ENCODE measurements around the gene CIT. TPM values are rescaled to one million over a fixed set of nuclear protein-coding genes. Genes with fewer than 3 reads are reported as not detected.

Gene CIT
- total RNA-seq, 5 donors from 2014 or later (not counting 1 experiment from before 2014, with no cell fraction given), result 1.9 to 4.5 (median 2.1) TPM

DNA sequence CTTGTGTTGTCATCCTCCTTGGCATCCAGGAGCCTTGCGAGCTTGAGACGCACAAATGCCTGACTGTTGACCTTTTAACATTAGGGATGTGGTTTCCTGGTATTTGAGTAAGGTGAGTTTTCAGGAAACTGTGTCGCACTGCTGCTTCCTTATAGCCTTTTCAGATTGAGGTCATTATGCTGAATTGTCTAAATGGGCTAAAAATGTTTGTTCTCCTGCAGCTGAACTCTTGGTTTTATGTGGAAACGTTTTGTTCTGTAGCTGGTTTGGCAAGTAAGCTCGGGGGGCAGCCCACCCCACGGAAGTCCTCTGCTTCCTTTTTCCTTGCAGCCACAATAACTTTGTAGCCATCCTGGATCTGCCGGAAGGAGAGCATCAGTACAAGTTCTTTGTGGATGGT is 203.5 kb downstream of the CIT start:
- H3K9me3 ChIP-seq, result no peaks in the 10 kb centered on the region
- DNase-seq, result no peak
- no peak overlapping the region for H3K27ac ChIP-seq (ENCODE audit: low read length)
- 37% methylated on average over 7 of the region's 7 CpGs for WGBS (ENCODE audit: insufficient coverage)
- Mint-ChIP-seq H3K4me3 (no peak overlapping the region), H3K9me3 (no peaks in the 10 kb centered on the region), H3K27me3 (no peaks in the 10 kb centered on the region), H3K27ac (peak overlapping the region; percentile 72 to 81), H3K4me1 (peaks cover 42 to 49% (median 47%) of the 10 kb centered on the region in 3 donors), H3K36me3 (peaks cover 71% of the 10 kb centered on the region)
- ATAC-seq (replicated peaks in 1 of 4), result peak in 1 of 4 experiments; percentile 41
- H3K4me1 ChIP-seq (ENCODE audit: control insufficient read depth in 1 of 2, extremely low read depth in 1 of 2, insufficient read depth in 2 of 2, low read length in 2 of 2), result peaks cover 3 to 23% of the 10 kb centered on the region in 2 experiments
- peaks cover 25 to 66% of the 10 kb centered on the region in 2 donors for H3K36me3 ChIP-seq (ENCODE audit: control insufficient read depth in 2 of 2, extremely low read depth in 1 of 2, insufficient read depth in 1 of 2, low read length in 1 of 2)
- ChIA-PET POLR2A (no interaction called here), CTCF (interaction anchor here (0.6 to 0.8 kb wide), 2 partner anchors 16 to 73 kb away, joined by 3 to 4 read pairs; no protein-coding TSS in a partner anchor)
- H3K27me3 ChIP-seq (replicated peaks in 1 of 2; ENCODE audit: control insufficient read depth in 2 of 2, extremely low read depth in 1 of 2, insufficient read depth in 2 of 2, low read length in 1 of 2), result no peaks in the 10 kb centered on the region
- no peak overlapping the region for H3K4me3 ChIP-seq (ENCODE audit: control insufficient read depth in 1 of 2, extremely low read depth in 1 of 2, low read length in 1 of 2)

- Mint-ChIP-seq H3K27ac (peak overlapping the region; percentile 1 to 39), H3K4me1 (peaks cover 51 to 58% (median 53%) of the 10 kb centered on the region in 3 donors), H3K4me3 (no peak overlapping the region), H3K36me3 (peaks cover 63% of the 10 kb centered on the region), H3K27me3 (no peaks in the 10 kb centered on the region), H3K9me3 (no peaks in the 10 kb centered on the region)
- DNase-seq, result no peak
- Histone ChIP-seq H3K27ac (ENCODE audit: low read length) (no peak overlapping the region), H3K4me3 (ENCODE audit: control insufficient read depth in 1 of 2, extremely low read depth in 1 of 2, low read length in 1 of 2) (no peak overlapping the region), H3K36me3 (ENCODE audit: control insufficient read depth in 2 of 2, extremely low read depth in 1 of 2, insufficient read depth in 1 of 2, low read length in 1 of 2) (peaks cover 21 to 53% of the 10 kb centered on the region in 2 donors), H3K27me3 (replicated peaks in 1 of 2; ENCODE audit: control insufficient read depth in 2 of 2, extremely low read depth in 1 of 2, insufficient read depth in 2 of 2, low read length in 1 of 2) (no peaks in the 10 kb centered on the region), H3K4me1 (ENCODE audit: control insufficient read depth in 1 of 2, extremely low read depth in 1 of 2, insufficient read depth in 2 of 2, low read length in 2 of 2) (peaks cover 3 to 31% of the 10 kb centered on the region in 2 experiments), H3K9me3 (no peaks in the 10 kb centered on the region)
- ChIA-PET CTCF (interaction anchor here in 1 of 2 donors (1.3 kb wide), 1 partner anchor 10 kb away, joined by 4 read pairs; no protein-coding TSS in a partner anchor), POLR2A (interaction anchor here in 1 of 2 donors (0.5 kb wide), 1 partner anchor 16 kb away, joined by 4 read pairs; no protein-coding TSS in a partner anchor)
- WGBS (ENCODE audit: insufficient coverage), result 90% methylated on average over 2 of the region's 8 CpGs
- no peak for ATAC-seq (replicated peaks in 1 of 4)
Measured at GRCh38 chr12:119672194-119672593, 204.9 kb downstream of the CIT start.

DNA sequence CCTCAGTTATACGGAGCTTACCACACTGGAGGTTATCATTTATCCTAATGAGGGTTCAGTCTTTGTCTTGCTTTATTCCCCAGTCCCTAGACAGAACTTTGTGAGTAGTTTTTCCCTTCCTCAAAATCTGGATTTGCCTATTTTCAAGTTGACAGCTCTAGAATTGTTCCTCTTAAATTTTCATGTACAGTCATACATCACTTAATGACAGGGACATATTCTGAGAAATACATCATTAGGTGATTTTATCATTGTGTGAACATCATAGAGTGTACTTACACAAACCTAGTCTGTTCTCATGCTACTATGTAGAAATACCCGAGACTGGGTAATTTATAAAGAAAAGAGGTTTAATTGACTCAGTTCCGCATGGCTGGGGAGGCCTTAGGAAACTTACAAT is 206.1 kb downstream of the CIT start:
- peaks cover 62 to 69% (median 64%) of the 10 kb centered on the region in 3 donors for H3K4me1 Mint-ChIP-seq
- H3K4me3 Mint-ChIP-seq, result no peak overlapping the region
- no peak overlapping the region for H3K27ac ChIP-seq (ENCODE audit: low read length)
- CTCF ChIA-PET, result no interaction called here
- peak overlapping the region in 1 of 2 donors; percentile 25 for H3K27ac Mint-ChIP-seq
- H3K36me3 ChIP-seq (ENCODE audit: control insufficient read depth in 2 of 2, extremely low read depth in 1 of 2, insufficient read depth in 1 of 2, low read length in 1 of 2), result peaks cover 12 to 42% of the 10 kb centered on the region in 2 donors
- no peaks in the 10 kb centered on the region for H3K27me3 ChIP-seq (replicated peaks in 1 of 2; ENCODE audit: control insufficient read depth in 2 of 2, extremely low read depth in 1 of 2, insufficient read depth in 2 of 2, low read length in 1 of 2)
- POLR2A ChIA-PET, result no interaction called here
- H3K36me3 Mint-ChIP-seq, result peaks cover 52% of the 10 kb centered on the region
- peaks cover 14 to 34% of the 10 kb centered on the region in 2 experiments for H3K4me1 ChIP-seq (ENCODE audit: control insufficient read depth in 1 of 2, extremely low read depth in 1 of 2, insufficient read depth in 2 of 2, low read length in 2 of 2)
- H3K4me3 ChIP-seq (ENCODE audit: control insufficient read depth in 1 of 2, extremely low read depth in 1 of 2, low read length in 1 of 2), result no peak overlapping the region
- H3K27me3 Mint-ChIP-seq, result no peaks in the 10 kb centered on the region
- WGBS (ENCODE audit: insufficient coverage), result 80% methylated on average over 1 of the region's 3 CpGs
- ATAC-seq (replicated peaks in 1 of 4) (no peak), DNase-seq (no peak)
- H3K9me3 ChIP-seq, result no peaks in the 10 kb centered on the region
- H3K9me3 Mint-ChIP-seq, result no peaks in the 10 kb centered on the region

GRCh38 chr12:119669744-119670472 is 207.2 kb downstream of the CIT start:
- H3K4me3 ChIP-seq (ENCODE audit: control insufficient read depth in 1 of 2, extremely low read depth in 1 of 2, low read length in 1 of 2), result no peak overlapping the region
- H3K4me1 Mint-ChIP-seq, result peaks cover 65 to 77% (median 70%) of the 10 kb centered on the region in 3 donors
- H3K9me3 ChIP-seq, result no peaks in the 10 kb centered on the region
- H3K4me1 ChIP-seq (ENCODE audit: control insufficient read depth in 1 of 2, extremely low read depth in 1 of 2, insufficient read depth in 2 of 2, low read length in 2 of 2), result peaks cover 14 to 38% of the 10 kb centered on the region in 2 experiments
- H3K36me3 Mint-ChIP-seq, result peaks cover 41% of the 10 kb centered on the region
- peak overlapping the region; percentile 68 to 78 for H3K27ac Mint-ChIP-seq
- ChIA-PET CTCF (no interaction called here), POLR2A (no interaction called here)
- peak overlapping the region; percentile 1 for H3K27ac ChIP-seq (ENCODE audit: low read length)
- H3K27me3 ChIP-seq (replicated peaks in 1 of 2; ENCODE audit: control insufficient read depth in 2 of 2, extremely low read depth in 1 of 2, insufficient read depth in 2 of 2, low read length in 1 of 2), result no peaks in the 10 kb centered on the region
- no peaks in the 10 kb centered on the region for H3K27me3 Mint-ChIP-seq
- H3K4me3 Mint-ChIP-seq, result peak overlapping the region; percentile 56 to 68 (median 62)
- WGBS (ENCODE audit: insufficient coverage), result 72% methylated on average over 7 of the region's 11 CpGs
- DNase-seq (peak in 1 of 35 experiments; percentile 12), ATAC-seq (replicated peaks in 1 of 4) (no peak)
- H3K36me3 ChIP-seq (ENCODE audit: control insufficient read depth in 2 of 2, extremely low read depth in 1 of 2, insufficient read depth in 1 of 2, low read length in 1 of 2), result peaks cover 6 to 30% of the 10 kb centered on the region in 2 donors
- H3K9me3 Mint-ChIP-seq, result no peaks in the 10 kb centered on the region

GRCh38 chr12:119668324-119668841 is 208.7 kb downstream of the CIT start:
- ChIA-PET POLR2A (interaction anchor here in 1 of 2 donors (0.5 to 0.7 kb wide), 3 partner anchors 320 to 1637 kb away, joined by 3 to 4 read pairs (median 4); no protein-coding TSS in a partner anchor), CTCF (interaction anchor here in 1 of 2 donors (0.5 to 1.4 kb wide), 3 partner anchors 10 to 1263 kb away, joined by 3 to 11 read pairs (median 4); no protein-coding TSS in a partner anchor)
- ATAC-seq (replicated peaks in 1 of 4) (peak in 2 of 4 experiments; percentile 3), DNase-seq (peak in 1 of 35 experiments; percentile 44)
- Mint-ChIP-seq H3K4me1 (peaks cover 62 to 68% (median 66%) of the 10 kb centered on the region in 3 donors), H3K4me3 (peak overlapping the region; percentile 88), H3K36me3 (peaks cover 30% of the 10 kb centered on the region), H3K27me3 (no peaks in the 10 kb centered on the region), H3K27ac (peak overlapping the region; percentile 88 to 92), H3K9me3 (no peaks in the 10 kb centered on the region)
- Histone ChIP-seq H3K36me3 (ENCODE audit: control insufficient read depth in 2 of 2, extremely low read depth in 1 of 2, insufficient read depth in 1 of 2, low read length in 1 of 2) (peaks cover 0 to 15% of the 10 kb centered on the region in 2 donors), H3K9me3 (no peaks in the 10 kb centered on the region), H3K4me1 (ENCODE audit: control insufficient read depth in 1 of 2, extremely low read depth in 1 of 2, insufficient read depth in 2 of 2, low read length in 2 of 2) (peaks cover 14 to 34% of the 10 kb centered on the region in 2 experiments), H3K27me3 (replicated peaks in 1 of 2; ENCODE audit: control insufficient read depth in 2 of 2, extremely low read depth in 1 of 2, insufficient read depth in 2 of 2, low read length in 1 of 2) (no peaks in the 10 kb centered on the region), H3K4me3 (ENCODE audit: control insufficient read depth in 1 of 2, extremely low read depth in 1 of 2, low read length in 1 of 2) (peak overlapping the region; percentile 83 to 85), H3K27ac (ENCODE audit: low read length) (peak overlapping the region; percentile 84)
- WGBS (ENCODE audit: insufficient coverage), result 0% methylated on average over 5 of the region's 14 CpGs
